HG03060 (cell line): ENCODE measurements around the gene GALNS.
"Not testable (repeated sequence)": the region's sequence is repeated elsewhere in the genome, so short reads cannot be mapped to it uniquely, and the experiment has no call there.

ENCODE experiments used
- ATAC-seq: cut with Tn5 transposase; IDR thresholded peaks from one replicate; pipeline ENCODE4 v1.9.1; 2021; ENCODE audit warnings: low read depth, moderate number of reproducible peaks; ENCODE audit not compliant: unreplicated experiment

Gene GALNS

DNA sequence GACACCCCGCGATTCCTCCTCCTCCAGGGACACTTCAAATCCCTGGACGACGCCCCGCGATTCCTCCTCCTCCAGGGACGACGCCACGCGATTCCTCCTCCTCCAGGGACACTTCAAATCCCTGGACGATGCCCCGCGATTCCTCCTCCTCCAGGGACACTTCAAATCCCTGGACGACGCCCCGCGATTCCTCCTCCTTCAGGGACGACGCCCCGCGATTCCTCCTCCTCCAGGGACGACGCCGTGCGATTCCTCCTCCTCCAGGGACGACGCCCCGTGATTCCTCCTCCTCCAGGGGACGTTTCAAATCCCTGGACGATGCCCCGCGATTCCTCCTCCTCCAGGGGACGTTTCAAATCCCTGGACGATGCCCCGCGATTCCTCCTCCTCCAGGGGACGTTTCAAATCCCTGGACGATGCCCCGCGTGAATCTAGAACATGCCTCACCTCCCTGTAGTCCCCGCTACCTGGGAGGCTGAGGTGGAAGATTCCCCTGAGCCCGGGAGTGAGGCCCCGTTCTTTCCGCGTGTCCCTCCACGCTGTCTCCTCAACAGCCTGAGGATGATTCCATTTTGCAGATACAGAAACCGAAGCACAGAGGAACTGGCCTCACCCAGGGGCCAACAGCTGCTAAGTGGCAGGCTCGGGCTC lies 33.1 kb upstream of the GALNS start:
- ATAC-seq: not testable (repeated sequence)

DNA sequence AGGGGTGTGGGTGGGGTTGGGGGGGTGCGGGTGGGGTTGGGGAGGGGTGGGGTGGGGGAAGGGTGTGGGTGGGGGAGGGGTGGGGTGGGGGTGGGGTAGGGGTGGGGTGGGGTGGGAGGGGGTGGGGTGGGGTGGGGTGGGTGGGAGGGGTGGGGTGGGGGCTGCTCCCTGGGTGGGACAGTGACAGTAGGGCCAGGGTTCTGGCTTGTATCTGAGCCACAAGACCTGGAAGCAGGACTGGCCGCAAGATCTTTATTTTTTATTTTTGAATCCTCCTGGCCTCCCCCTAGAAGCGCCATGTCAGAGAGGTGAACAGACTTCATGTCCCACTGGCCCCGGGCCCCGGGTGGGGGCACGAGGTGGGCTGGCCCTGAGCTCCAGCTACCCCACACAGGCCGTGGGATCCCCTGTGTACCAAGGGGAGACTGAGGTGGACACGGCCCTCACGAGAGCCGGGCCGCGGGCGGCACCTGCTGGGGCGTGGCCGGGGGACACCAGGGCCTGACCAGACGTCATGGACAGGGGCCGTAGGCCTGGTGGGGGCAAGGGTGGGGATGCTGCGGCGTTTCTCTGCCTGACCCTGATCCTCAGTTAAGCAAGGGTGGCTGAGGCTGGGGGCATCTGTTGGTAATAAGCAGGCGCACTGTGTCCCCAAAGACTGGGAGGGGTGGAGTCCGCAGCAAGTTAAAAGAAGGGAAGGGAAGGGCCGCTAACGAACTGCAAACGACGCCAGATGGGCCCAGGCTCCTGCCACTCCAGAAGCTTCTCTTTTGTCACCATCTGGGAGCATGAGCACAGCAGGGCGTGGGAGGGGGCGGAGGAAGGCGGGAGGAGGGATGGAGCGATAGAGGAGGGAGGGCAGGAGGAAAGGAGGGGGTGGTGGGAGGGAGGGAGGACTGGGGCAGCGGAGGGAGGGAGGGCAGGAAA lies 32.0 kb upstream of the GALNS start:
- no peak for ATAC-seq

DNA sequence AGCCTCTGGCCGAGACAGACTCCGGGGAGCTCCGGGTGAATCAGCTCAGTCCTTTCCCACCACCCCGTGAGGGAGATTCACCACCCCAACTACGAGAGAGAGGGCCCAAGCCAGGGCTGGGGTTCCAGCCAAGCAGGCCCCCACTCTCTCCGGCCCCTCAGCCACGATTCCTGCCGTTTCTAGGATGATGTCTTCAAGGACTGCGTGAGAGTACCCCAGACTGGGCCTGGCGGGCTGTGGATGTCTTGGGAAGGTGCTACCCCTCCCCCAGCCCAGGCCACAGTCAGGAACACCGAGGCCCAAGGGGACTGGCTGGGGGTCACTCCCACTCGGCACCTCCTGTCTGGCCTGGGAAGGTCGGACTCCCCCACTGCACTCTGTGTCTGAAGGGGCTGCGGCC lies 31.3 kb upstream of the GALNS start:
- no peak for ATAC-seq

DNA sequence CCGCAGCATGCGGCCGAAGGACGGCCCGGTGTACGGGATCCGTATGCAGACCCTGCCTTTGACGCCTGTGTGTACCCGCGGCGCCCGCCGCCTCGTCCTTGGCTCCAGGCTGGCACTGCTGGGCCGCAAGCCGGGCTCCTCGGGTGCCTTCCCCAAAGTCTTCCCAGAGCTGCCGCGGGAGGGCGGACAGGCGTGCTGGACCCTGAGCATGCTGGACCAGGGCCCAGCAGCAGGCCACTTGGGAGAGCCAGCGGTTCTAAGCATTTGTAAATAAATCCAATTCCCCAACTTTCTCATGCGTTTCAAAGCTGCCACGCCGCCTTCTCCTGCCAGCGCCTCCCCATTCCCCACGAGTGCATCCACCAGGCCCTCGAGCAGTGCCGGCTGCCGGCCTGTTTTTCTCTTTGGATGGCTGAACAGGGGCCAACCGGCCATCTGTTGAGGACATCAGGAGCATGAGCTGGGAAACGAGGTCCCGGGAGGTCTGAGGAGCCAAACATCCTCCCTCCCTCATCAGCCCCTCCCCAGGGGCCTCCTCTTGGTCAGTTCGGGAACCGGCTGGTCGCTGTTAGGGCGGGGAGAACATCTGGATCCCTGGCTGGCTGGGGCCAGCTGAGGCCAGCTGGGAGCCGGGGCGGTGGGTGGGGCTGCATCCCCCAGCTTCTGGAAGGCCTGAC lies 30.2 kb upstream of the GALNS start:
- ATAC-seq: no peak

DNA sequence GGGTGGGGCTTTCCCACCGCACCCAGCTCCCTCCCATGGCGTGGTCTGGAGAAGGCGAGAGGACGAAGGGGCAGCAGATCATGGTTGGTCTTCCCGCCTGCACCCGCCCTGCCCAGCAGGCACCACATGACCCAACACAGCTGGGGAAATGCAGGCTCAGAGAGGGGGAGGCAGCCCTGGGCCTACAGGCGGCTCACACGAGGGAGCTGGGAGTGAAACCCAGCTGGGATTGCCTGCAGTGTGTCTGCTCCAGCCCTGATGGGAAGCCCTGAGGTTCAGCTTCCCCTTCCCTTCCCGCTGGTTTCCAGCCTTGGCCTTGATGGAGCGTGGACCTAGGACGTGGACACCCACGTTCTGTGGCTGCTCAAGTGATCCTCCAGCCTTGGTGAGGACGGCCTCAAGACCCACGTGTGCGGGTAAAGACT lies 29.7 kb upstream of the GALNS start:
- ATAC-seq: no peak

DNA sequence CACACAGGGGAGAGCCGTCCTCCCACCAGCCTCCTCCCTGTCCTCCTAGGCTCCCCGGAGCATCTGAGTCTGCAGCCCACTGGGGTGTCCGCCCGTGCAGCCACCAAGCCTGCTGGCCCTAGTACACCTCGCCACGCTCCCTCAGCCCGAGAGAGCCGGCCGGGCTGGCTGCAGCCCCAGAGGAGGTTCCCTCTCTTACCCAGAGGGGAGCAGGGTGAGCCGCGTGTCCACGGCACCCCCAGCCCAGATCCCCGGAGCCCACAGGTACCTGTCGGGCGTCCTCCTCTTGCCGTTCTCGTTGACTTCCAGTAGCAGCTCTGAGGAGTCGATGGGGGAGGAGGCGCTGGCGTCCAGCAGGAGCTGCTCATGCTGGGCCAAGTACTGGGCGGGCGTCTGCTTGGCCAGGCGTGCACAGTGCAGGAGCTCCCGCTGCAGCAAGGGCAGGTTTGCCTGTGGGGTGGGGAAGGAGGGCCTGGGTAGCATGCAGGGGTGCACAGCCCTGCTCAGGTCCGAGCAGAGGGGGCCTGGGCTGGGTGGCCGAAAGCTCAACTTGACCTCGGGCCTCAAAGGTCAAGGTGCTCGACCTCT lies 29.0 kb upstream of the GALNS start:
- no peak for ATAC-seq

GRCh38 chr16:88884569-88885271 lies 28.0 kb upstream of the GALNS start:
- ATAC-seq: no peak

DNA sequence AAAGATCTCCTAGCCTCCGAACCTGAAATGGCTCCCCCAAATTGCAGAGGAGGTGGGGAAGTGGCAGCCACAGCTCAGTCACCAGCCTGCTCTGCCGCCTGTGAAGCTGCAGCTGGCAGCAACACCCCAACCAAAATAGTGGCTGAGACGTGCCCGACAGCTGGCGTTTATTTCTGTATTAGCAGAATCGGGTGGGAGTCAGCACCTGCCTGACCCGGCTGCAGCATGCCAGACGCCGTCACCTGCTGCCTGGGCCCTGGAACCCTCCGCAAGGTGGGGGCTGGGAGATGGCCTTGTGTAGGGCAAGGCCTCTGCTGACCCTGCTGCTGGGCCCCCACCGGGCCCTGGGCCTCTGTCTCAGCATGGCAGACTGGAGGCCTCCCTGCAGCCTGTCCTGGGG lies 27.2 kb upstream of the GALNS start:
- no peak for ATAC-seq

DNA sequence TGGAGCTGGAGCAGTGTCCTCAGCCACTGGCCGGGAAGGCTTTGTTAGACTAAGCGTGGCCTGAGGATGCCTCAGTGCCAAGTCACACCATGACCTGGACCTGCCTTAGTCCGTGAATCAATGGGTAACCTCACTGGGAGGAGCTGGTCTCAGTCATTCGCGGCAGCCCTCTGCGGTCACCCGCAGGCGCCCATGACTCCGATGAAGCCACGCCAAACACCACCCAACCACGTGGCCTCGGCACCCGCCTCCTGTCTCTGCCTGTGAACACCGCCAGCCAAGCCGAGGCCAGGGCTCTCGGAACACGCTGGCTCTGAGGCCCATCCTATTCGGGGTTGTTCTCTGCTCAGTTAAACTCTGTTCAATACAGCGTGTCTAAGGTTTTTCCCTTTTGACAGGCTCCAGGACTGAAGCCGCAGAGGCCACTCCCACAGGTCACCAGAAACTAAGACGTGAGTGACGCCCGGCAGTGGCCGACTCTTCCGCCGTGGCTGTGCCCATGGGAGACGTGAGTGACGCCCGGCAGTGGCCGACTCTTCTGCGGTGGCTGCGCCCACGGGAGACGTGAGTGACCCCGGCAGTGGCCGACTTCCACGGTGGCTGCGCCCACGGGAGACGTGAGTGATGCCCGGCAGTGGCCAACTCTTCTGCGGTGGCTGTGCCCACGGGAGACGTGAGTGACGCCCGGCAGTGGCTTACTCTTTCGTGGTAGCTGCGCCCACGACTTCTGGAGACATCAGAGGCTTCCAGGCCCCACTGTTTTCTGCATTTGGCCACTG lies 26.6 kb upstream of the GALNS start:
- no peak for ATAC-seq

DNA sequence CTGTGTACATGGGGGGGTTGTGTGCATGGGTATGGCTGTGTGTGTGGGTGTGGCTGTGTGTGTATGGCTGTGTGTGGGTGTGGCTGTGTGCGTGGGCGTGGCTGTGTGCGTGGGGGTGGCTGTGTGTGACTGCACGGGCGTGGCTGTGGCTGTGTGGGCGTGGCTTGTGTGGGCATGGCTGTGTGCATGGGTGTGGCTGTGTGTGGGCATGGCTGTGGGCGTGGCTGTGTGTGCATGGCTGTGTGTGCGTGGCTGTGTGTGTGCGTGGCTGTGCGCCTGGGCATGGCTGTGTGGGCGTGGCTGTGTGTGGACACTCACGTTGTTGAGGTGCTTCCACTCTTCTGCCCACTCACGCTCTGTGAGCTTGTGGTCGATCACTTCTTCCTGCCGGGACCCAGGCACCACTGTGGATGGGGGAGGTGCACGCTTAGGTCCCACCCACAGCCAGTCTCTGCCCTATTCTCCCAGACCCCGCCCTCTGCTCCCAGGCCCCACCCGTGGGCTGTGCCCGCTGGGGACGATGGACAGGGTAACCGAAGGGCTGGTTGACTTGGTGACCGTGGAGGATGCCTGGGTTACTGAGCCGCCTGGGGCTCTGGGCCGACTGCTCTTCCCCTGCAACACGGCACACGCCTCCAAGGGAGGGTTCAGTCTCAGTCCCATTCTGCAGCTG lies 25.7 kb upstream of the GALNS start:
- no peak for ATAC-seq

- no peak for ATAC-seq
Observed at GRCh38 chr16:88881675-88882357, 25.1 kb upstream of the GALNS start.

GRCh38 chr16:88881007-88881615 lies 24.4 kb upstream of the GALNS start:
- no peak for ATAC-seq

DNA sequence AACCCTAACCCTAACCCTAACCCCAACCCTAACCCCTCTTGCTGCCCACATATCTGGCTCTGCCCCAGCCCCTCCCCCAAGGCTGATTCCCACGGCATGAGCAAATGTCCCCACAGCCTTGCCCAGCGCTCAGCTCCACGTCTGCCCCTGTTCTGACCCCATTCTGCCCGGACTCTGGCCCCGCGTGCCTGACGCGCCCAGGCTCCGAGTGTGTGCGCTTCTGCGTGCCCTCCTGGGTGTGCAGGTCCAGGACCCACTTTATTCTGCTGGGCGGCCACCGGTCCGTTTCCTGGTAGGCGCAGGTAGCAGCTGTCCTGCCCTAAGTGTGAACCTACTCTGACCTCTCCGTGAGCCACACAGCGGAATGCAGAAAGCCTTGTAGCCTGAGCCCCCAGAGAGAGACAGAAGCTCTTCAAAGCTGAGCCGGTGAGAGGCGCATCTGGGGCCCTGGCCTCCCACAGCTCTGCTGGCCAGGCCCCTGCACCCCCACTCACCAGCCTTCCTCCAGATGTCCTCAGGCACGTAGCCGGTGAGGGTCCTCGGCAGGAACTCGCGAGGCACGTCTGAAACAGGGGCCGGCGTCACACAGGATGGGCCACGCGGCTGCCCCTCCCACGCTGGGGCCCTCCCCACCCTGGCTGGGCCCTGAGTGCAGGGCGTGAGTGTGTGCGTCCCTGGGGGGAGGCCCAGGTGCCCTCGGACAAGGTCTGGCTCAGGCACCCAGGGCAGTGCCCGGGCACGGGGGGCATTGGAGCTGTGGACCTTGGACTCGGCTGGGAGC lies 23.7 kb upstream of the GALNS start:
- ATAC-seq: no peak

GRCh38 chr16:88879788-88880055 lies 23.0 kb upstream of the GALNS start:
- ATAC-seq: no peak

DNA sequence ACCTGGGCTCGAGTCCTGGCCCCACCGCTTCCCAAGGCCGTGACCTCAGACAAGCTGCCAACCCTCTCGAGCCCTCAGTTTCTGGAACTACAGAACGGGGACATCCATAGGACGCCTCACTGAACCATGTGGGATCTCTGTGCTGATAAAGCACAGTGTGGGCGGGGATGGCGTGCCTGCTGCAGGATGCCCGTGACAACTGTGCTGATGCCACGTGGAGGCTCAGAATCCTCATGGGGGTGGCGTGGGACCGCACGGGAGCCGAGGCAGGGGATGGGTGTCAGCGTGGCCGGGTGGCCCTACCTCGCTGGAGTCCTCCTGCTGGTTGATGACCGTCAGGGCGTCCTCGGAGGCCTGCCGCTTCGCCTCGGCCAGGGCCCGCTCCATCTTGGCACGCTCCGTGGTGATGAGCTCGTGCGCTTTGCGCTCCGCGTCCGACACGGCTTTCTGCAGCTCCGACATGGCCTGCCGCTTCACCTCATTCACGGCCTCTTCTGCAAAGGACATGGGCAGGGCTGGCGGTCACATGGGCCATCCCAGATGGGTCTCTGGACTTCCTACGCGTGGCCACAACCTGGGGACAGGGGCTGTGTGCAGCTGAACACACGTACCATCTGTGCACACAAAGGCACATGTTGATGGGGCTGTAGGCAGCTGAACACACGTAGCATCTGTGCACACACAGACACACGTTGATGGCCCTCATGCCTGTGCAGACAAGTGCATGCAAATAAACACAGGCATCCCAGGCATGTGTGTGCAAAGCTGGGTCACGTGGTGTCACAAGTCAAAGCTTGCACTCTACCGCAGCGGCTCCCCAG lies 22.4 kb upstream of the GALNS start:
- no peak for ATAC-seq

GRCh38 chr16:88878356-88878755 lies 21.6 kb upstream of the GALNS start:
- no peak for ATAC-seq
